ENCODE measurements around the gene CSNK2A3. TPM values are rescaled to one million over a fixed set of nuclear protein-coding genes. Genes with fewer than 3 reads are reported as not detected.

The CSNK2A3 gene
- total and polyA plus RNA-seq, 2 donors (not counting 1 experiment from before 2014, with no cell fraction given) = 0.15 to 0.32 TPM

GRCh38 chr11:11338304-11338703, 14.7 kb downstream of the CSNK2A3 start:
- Mint-ChIP-seq H3K4me1 (no peaks in the 10 kb centered on the region), H3K27ac (no peak overlapping the region), H3K9me3 (ENCODE audit: insufficient read depth) (no peaks in the 10 kb centered on the region), H3K4me3 (no peak overlapping the region), H3K27me3 (peaks cover 18% of the 10 kb centered on the region)
- Histone ChIP-seq H3K79me2 (ENCODE audit: control insufficient read depth, insufficient read depth, low read length) (no peaks in the 10 kb centered on the region), H3K36me3 (replicated peaks in 1 of 2; ENCODE audit: control extremely low read depth in 1 of 2, control insufficient read depth in 1 of 2, extremely low read depth in 1 of 2, insufficient read depth in 2 of 2, low read length in 1 of 2) (no peaks in the 10 kb centered on the region), H3K9ac (ENCODE audit: low read length) (no peak overlapping the region), H3K9me3 (ENCODE audit: control extremely low read depth in 1 of 3, control insufficient read depth in 2 of 3, insufficient read depth in 1 of 3, low read length in 2 of 3) (no peaks in the 10 kb centered on the region), H2AFZ (ENCODE audit: insufficient read depth, low read depth, low read length, poor library complexity, severe bottlenecking) (no peak overlapping the region), H3K27ac (ENCODE audit: low read length in 2 of 2) (no peak overlapping the region), H4K20me1 (ENCODE audit: control insufficient read depth, insufficient read depth, low read length, poor library complexity, severe bottlenecking) (no peaks in the 10 kb centered on the region), H3K4me1 (ENCODE audit: control insufficient read depth in 2 of 2, insufficient read depth in 2 of 2, low read length in 2 of 2) (no peaks in the 10 kb centered on the region), H3K4me2 (replicated peaks; ENCODE audit: low read depth, low read length, poor library complexity, severe bottlenecking) (no peak overlapping the region), H3K27me3 (replicated peaks in 1 of 4; ENCODE audit: control extremely low read depth in 1 of 4, control insufficient read depth in 3 of 4, insufficient read depth in 4 of 4, low read length in 3 of 4) (peaks cover 0 to 3% (median 0%) of the 10 kb centered on the region in 4 experiments), H3K4me3 (ENCODE audit: control extremely low read depth in 1 of 5, extremely low read depth in 1 of 5, insufficient read depth in 1 of 5, low read depth in 2 of 5, low read length in 4 of 5) (no peak overlapping the region)
- 61% methylated on average over 1 of the region's 1 CpG for WGBS (ENCODE audit: insufficient coverage)
- no peak for ATAC-seq (ENCODE audit: low read depth)
- ChIA-PET POLR2A (no interaction called here), CTCF (no interaction called here)
- intact Hi-C loops (cut with micrococcal nuclease) = no loop called here
- no peak for DNase-seq
- TF ChIP-seq EZH2 (IDR thresholded peaks at IDR 0.05; ENCODE audit: borderline replicate concordance, insufficient read depth, low read depth, low read length, poor library complexity, severe bottlenecking) (no peak), CTCF (IDR thresholded peaks at IDR 0.05) (no peak)

- WGBS (ENCODE audit: insufficient coverage) = 50% methylated on average over 1 of the region's 4 CpGs
- H3K36me3 ChIP-seq (replicated peaks in 1 of 2; ENCODE audit: control extremely low read depth in 1 of 2, control insufficient read depth in 1 of 2, extremely low read depth in 1 of 2, insufficient read depth in 2 of 2, low read length in 1 of 2) = no peaks in the 10 kb centered on the region
- no peak overlapping the region for H3K9ac ChIP-seq (ENCODE audit: low read length)
- Mint-ChIP-seq H3K4me3 (no peak overlapping the region), H3K9me3 (ENCODE audit: insufficient read depth) (no peaks in the 10 kb centered on the region), H3K27me3 (peaks cover 18% of the 10 kb centered on the region), H3K27ac (no peak overlapping the region), H3K4me1 (no peaks in the 10 kb centered on the region)
- no peaks in the 10 kb centered on the region for H3K9me3 ChIP-seq (ENCODE audit: control extremely low read depth in 1 of 3, control insufficient read depth in 2 of 3, insufficient read depth in 1 of 3, low read length in 2 of 3)
- TF ChIP-seq EZH2 (IDR thresholded peaks at IDR 0.05; ENCODE audit: borderline replicate concordance, insufficient read depth, low read depth, low read length, poor library complexity, severe bottlenecking) = no peak
- TF ChIP-seq CTCF (IDR thresholded peaks at IDR 0.05) = no peak
- H3K4me2 ChIP-seq (replicated peaks; ENCODE audit: low read depth, low read length, poor library complexity, severe bottlenecking) = no peak overlapping the region
- DNase-seq (no peak), ATAC-seq (ENCODE audit: low read depth) (no peak)
- no peaks in the 10 kb centered on the region for H3K79me2 ChIP-seq (ENCODE audit: control insufficient read depth, insufficient read depth, low read length)
- no peak overlapping the region for H3K4me3 ChIP-seq (ENCODE audit: control extremely low read depth in 1 of 5, extremely low read depth in 1 of 5, insufficient read depth in 1 of 5, low read depth in 2 of 5, low read length in 4 of 5)
- no peak overlapping the region for H2AFZ ChIP-seq (ENCODE audit: insufficient read depth, low read depth, low read length, poor library complexity, severe bottlenecking)
- no peak overlapping the region for H3K27ac ChIP-seq (ENCODE audit: low read length in 2 of 2)
- ChIA-PET CTCF (no interaction called here), POLR2A (no interaction called here)
- peaks cover 0 to 3% (median 0%) of the 10 kb centered on the region in 4 experiments for H3K27me3 ChIP-seq (replicated peaks in 1 of 4; ENCODE audit: control extremely low read depth in 1 of 4, control insufficient read depth in 3 of 4, insufficient read depth in 4 of 4, low read length in 3 of 4)
- intact Hi-C loops (cut with micrococcal nuclease) = no loop called here
- no peaks in the 10 kb centered on the region for H4K20me1 ChIP-seq (ENCODE audit: control insufficient read depth, insufficient read depth, low read length, poor library complexity, severe bottlenecking)
- no peaks in the 10 kb centered on the region for H3K4me1 ChIP-seq (ENCODE audit: control insufficient read depth in 2 of 2, insufficient read depth in 2 of 2, low read length in 2 of 2)
Observed at GRCh38 chr11:11336664-11337063, 16.4 kb downstream of the CSNK2A3 start.

Data from B cell (primary cell).